Fibroblast of villous mesenchyme (primary cell): ENCODE results near the gene SMYD3. TPM values are rescaled to one million over a fixed set of nuclear protein-coding genes. Genes with fewer than 3 reads are reported as not detected.
A peak's percentile ranks its signal among the peaks of the same experiment; 100 is the strongest.
"Not testable (repeated sequence)": the region's sequence is repeated elsewhere in the genome, so short reads cannot be mapped to it uniquely, and the experiment has no call there.

ENCODE experiments used
- DNase-seq: peaks from one replicate; pipeline ENCODE4 v3.0.0-alpha.2; 2010; ENCODE audit warnings: low read depth
- H3K4me3 ChIP-seq: 2 replicates; pipeline ENCODE4 v1.5.1; 2011; ENCODE audit warnings: low read depth, mild to moderate bottlenecking, low read length
- total RNA-seq: library from RNA; depleted of rRNA; stranded (reverse); fragments of >200 nt; gene quantifications from 2 replicates; pipeline ENCODE4 v1.2.3, GENCODE V29; 2012
- TF ChIP-seq, protein P1 (sequence below): IDR thresholded peaks from 2 replicates; pipeline ENCODE4 v1.5.1; 2012; ENCODE audit warnings: low read depth, mild to moderate bottlenecking, low read length; ENCODE audit not compliant: insufficient read depth

The SMYD3 gene
- total RNA-seq, 1 donor = 35.4 TPM

DNA sequence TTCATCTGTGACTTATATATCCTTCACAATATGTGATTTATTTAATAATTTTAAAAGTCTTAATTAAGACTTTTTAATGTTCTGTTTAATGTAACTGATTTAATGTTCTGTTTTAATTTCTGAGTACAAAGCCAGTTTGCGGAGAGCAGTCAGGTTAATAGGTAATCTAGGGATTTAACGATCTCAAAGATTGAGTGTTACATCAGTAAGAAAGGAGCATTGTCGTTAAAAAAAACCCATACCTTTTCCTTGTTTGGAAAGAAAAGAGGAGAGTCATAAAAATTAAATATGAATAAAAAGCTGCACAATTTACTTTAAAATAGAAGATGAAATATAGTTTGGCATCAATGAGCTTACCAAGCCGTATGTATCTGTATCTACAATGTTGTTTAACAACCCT, 730.9 kb downstream of the SMYD3 start:
- no peak overlapping the region for H3K4me3 ChIP-seq
- no peak for DNase-seq
- TF ChIP-seq, protein P1, sequence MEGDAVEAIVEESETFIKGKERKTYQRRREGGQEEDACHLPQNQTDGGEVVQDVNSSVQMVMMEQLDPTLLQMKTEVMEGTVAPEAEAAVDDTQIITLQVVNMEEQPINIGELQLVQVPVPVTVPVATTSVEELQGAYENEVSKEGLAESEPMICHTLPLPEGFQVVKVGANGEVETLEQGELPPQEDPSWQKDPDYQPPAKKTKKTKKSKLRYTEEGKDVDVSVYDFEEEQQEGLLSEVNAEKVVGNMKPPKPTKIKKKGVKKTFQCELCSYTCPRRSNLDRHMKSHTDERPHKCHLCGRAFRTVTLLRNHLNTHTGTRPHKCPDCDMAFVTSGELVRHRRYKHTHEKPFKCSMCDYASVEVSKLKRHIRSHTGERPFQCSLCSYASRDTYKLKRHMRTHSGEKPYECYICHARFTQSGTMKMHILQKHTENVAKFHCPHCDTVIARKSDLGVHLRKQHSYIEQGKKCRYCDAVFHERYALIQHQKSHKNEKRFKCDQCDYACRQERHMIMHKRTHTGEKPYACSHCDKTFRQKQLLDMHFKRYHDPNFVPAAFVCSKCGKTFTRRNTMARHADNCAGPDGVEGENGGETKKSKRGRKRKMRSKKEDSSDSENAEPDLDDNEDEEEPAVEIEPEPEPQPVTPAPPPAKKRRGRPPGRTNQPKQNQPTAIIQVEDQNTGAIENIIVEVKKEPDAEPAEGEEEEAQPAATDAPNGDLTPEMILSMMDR = no peak

DNA sequence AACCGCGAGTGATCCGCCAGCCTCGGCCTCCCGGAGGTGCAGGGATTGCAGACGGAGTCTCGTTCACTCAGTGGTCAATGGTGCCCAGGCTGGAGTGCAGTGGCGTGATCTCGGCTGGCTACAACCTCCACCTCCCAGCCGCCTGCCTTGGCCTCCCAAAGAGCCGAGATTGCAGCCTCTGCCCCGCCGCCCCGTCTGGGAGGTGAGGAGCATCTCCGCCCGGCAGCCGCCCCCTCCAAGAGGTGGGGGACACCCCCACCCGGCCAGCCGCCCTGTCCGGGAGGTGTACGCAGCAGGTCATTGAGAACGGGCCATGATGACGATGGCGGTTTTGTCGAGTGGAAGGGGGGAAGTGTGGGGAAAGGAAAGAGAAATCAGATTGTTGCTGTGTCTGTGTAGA, 732.1 kb downstream of the SMYD3 start:
- not testable (repeated sequence) for DNase-seq, H3K4me3 ChIP-seq

DNA sequence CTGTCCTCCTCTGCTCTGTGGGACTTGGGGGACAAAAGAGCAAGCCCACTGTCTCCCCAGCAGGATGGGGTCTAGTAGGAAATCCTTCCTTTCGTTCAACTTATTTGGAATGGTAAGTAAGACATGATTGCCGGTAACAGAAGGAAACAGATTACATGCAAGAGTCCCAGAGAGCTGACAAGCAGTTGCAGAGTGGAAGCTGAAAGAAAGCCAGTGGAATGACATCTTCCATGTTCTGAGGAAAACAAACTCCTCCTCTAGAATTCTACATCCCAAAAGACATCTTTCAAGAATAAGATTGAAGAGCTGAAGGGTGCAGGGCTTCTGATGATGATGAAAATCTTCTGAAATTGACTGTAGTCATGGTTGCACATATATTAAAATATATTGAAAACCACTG, 732.9 kb downstream of the SMYD3 start:
- TF ChIP-seq, protein P1 = no peak
- no peak overlapping the region for H3K4me3 ChIP-seq
- DNase-seq = no peak

DNA sequence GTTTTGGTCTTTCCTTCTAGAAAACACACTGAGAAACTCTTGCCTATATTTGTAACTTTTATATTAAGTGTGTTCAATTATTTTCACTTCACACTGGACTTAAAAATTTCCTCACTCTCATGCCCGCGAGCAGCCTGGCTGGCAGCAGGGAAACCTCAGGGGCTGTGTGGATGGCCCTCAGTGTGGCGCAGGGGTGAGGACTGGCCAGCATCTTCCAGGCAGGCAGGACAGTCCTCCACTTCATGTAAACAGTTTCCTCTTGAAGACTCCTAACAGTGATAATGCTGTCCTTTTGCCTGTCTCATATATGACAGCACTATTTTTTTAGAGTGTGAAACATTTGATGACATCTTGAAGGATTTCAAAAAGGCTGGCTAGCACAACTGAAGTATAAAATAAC, 733.7 kb downstream of the SMYD3 start:
- TF ChIP-seq, protein P1 = no peak
- no peak for DNase-seq
- H3K4me3 ChIP-seq = no peak overlapping the region

DNA sequence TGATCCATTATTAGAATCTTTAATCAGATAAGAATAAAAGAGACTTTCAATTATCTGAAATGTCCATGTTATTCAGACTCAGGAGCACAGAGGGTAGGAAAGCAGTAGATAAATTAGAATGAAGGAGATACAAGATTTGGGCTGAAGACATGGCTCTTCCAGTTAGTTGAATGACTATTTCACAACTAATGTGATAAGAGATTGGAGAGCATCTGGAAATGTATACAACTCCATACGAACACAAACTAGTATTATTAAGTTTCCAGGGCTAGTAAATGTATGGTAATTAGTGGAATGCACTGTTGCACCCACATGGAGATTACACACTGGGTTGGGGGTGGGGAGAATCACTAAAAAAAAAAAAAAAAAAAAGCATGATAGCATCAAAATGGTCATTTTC, 734.3 kb downstream of the SMYD3 start:
- peak; percentile 53 for DNase-seq
- TF ChIP-seq, protein P1 = no peak
- no peak overlapping the region for H3K4me3 ChIP-seq

DNA sequence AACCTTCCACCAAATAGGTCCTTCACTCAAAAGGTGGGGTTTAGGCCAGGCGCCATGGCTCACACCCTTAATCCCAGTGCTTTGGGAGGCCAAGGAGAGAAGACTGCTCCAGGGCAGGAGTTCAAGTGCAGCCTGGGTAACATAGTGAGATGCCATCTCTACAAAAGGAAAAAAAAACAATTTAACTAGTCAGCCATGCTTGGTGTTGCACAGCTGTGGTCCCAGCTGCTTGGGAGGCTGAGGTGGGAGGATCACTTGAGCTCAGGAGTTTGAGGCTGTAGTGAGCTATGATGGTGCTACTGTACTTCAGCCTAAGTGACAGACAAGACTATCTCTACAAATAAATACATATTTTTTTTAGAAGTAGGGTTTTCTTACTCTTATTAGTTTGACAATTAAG, 734.8 kb downstream of the SMYD3 start:
- TF ChIP-seq, protein P1 = no peak
- no peak overlapping the region for H3K4me3 ChIP-seq
- no peak for DNase-seq

DNA sequence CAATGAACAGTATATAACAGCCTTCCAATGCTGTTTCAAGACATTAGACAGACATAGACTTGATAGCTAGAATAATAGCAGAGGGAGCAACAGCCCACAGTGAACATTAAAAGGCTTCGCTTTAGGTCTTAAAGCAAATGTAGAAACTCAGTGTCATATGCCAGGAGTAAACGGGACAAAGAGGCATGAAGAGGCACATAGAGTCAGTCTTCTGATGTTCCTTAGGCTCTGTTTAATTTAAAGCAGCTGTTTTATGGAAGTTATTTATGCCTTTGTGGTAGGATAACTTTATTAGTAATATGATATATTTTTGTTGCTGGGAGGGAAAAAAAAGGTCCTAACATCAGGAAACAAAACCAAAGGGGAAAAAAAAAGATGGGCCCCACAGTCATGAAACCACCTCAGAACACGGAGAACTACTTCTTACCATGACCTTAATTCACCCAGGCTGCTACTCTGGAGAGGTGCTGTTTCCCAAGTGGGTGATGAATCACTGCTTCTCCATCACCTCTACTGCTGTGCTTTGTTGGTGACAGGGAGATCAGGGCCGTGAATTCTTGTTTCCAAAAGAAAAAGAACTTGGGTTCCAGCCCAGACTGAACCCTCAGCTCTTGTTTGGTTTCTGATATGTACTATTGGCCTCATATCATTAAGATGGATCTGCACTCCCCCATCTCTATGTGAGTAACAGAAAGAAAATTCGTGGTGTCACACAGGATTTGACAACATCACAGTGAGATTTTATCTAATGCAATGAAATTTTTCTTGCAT, 735.4 kb downstream of the SMYD3 start:
- TF ChIP-seq, protein P1 = no peak
- peak; percentile 97 for DNase-seq
- no peak overlapping the region for H3K4me3 ChIP-seq
